Brain pericyte (primary cell): ENCODE data around the gene TPRG1.

Experiments
- DNase-seq: peaks from one replicate; pipeline ENCODE4 v3.0.0-alpha.2; 2012; ENCODE audit warnings: low read depth, low spot score

TPRG1 gene

GRCh38 chr3:189278221-189278620 is 106.5 kb downstream of the TPRG1 start:
- no peak for DNase-seq

- DNase-seq: no peak
Observed at GRCh38 chr3:189282189-189282588, 110.4 kb downstream of the TPRG1 start.

GRCh38 chr3:189282741-189283140 is 111.0 kb downstream of the TPRG1 start:
- DNase-seq: no peak

GRCh38 chr3:189286188-189286587 is 114.4 kb downstream of the TPRG1 start:
- DNase-seq: no peak

GRCh38 chr3:189286916-189287315 is 115.1 kb downstream of the TPRG1 start:
- no peak for DNase-seq

GRCh38 chr3:189288348-189289235 is 116.8 kb downstream of the TPRG1 start:
- no peak for DNase-seq

- no peak for DNase-seq
Observed at GRCh38 chr3:189289251-189289650, 117.5 kb downstream of the TPRG1 start.

GRCh38 chr3:189292667-189293484 is 121.1 kb downstream of the TPRG1 start:
- DNase-seq: no peak

GRCh38 chr3:189294649-189295048 is 122.9 kb downstream of the TPRG1 start:
- DNase-seq: no peak

GRCh38 chr3:189295089-189295488 is 123.3 kb downstream of the TPRG1 start:
- no peak for DNase-seq

- DNase-seq: no peak
Observed at GRCh38 chr3:189297932-189298331, 126.2 kb downstream of the TPRG1 start.

- no peak for DNase-seq
Observed at GRCh38 chr3:189298469-189299375, 127.0 kb downstream of the TPRG1 start.

GRCh38 chr3:189300345-189300744 is 128.6 kb downstream of the TPRG1 start:
- no peak for DNase-seq

- no peak for DNase-seq
Observed at GRCh38 chr3:189301479-189301878, 129.7 kb downstream of the TPRG1 start.

- DNase-seq: no peak
Observed at GRCh38 chr3:189303584-189303983, 131.8 kb downstream of the TPRG1 start.

- no peak for DNase-seq
Observed at GRCh38 chr3:189304465-189305351, 132.9 kb downstream of the TPRG1 start.

GRCh38 chr3:189305412-189305811 is 133.6 kb downstream of the TPRG1 start:
- no peak for DNase-seq

- DNase-seq: no peak
Observed at GRCh38 chr3:189307963-189308362, 136.2 kb downstream of the TPRG1 start.

GRCh38 chr3:189308608-189309007 is 136.8 kb downstream of the TPRG1 start:
- DNase-seq: no peak

- no peak for DNase-seq
Observed at GRCh38 chr3:189309400-189309975, 137.7 kb downstream of the TPRG1 start.
